ENCODE results near the gene UBL4A.
A peak's percentile ranks its signal among the peaks of the same experiment; 100 is the strongest.

Gene UBL4A

GRCh38 chrX:154463611-154464220 lies 22.7 kb downstream of the UBL4A start:
- DNase-seq (ENCODE audit: low read depth): no peak

- no peak for DNase-seq (ENCODE audit: low read depth)
Measured at GRCh38 chrX:154462396-154462795, 24.0 kb downstream of the UBL4A start.

GRCh38 chrX:154460326-154460725 lies 26.1 kb downstream of the UBL4A start:
- no peak for DNase-seq (ENCODE audit: low read depth)

GRCh38 chrX:154459832-154460231 lies 26.6 kb downstream of the UBL4A start:
- no peak for DNase-seq (ENCODE audit: low read depth)

DNA sequence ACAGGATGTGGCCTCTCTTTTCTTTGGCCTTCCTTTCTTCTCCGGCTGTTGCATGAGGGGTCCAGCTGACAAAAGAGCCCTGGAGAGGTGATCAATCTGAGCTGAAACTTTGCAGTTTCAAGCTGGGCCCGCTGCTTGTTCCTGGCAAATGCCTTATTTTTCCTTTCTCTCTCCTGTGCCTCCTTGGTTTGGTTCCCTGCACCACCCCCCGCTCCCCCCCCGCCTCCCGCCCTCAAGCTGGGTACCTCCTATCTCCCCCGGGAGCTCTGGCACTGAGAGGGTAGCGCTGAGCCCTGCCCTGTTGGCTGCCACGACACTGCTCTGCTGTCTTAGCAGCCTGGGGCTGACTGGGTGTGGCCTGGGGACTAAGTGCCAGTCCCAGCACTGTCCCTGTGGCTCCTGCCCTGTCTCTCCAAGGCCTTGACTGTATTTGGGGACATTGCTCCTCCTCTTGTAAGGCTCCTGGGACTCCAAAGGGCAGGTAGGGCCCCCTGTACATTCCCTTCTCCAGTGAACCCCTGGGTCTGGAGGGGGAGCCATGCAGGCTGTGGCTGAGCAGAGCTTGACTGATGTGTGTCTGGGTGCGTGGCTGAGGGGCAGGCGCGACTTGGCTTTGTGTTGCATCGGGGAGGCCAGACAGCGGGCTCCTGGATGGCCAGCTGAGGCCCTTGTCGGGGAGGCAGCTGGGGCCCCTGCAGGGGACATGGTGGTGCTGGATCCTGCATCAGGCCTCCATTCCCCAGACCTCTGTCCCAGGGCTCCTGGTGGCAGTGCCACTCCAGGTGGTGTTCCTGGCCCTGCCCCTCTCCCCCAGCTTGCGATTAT lies 27.2 kb downstream of the UBL4A start:
- DNase-seq (ENCODE audit: low read depth): no peak

DNA sequence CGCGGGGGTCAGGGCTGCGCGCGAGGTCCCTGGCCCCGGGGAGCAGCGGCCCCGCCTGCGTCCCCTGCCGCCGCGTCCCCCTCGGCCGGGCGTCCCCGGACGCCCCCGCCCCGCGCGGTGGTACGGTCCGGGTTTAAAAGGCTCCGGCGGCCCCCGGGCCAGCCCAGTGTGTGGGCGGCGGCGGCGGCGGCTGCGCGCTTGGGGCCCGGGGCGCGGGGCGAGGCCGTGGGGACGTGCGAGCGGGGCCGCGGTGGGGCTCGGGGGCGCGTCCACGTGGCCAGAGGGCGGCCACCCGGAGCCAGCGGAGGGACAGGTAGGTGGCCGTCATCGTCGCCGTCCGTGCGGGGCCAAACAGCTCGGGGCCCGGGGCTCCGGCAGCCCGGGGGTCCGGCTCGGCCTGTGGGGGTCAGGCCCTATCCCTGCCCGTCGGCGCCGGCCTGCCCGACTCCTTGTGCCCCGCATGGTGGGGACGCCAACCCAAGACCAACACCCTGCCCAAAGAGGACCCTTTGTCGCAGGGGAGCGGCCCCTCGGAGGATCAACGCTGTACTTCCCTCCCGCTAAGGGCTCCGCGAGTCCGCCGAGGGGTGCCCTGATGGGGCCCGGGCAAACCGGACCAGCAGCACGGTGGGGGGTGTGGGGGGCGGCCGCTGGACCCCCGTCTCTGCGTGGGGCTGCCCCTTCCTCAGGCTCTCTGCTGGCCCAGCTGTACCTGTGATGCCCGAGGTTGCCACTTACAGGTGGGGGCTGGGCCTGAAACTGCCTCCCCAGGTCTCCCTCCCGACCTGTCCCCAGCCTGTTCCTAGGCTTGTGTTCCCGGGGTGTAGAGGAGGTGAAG lies 28.1 kb downstream of the UBL4A start, which contains the start of gene PLXNA3:
Gene PLXNA3, plus strand, starts transcription at position 166 of the 838 bp plus-strand sequence. CDS start 1,903 bp downstream, outside the sequence.
- peak; percentile 53 for DNase-seq (ENCODE audit: low read depth)

GRCh38 chrX:154457491-154458115 lies 28.8 kb downstream of the UBL4A start:
- peak; percentile 33 for DNase-seq (ENCODE audit: low read depth)

DNA sequence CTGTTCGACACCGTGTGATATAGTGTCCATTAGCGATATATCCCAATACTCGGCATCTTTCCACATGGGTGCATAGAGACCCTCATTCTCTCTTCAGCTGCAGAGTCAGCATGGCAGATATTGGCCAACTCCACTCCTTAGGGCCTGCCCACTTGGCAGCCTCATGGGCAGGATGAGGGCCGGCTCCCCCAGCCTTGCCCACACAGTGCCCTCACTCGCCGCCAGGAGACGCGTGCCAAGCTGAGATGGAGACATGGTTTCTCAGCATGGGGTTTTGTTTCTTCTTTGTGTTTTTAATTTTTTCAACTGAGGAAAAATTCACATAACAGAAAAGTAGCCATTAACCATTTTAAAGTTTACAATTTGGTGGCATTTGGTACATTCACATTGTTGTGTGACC lies 33.6 kb downstream of the UBL4A start:
- DNase-seq (ENCODE audit: low read depth): no peak

DNA sequence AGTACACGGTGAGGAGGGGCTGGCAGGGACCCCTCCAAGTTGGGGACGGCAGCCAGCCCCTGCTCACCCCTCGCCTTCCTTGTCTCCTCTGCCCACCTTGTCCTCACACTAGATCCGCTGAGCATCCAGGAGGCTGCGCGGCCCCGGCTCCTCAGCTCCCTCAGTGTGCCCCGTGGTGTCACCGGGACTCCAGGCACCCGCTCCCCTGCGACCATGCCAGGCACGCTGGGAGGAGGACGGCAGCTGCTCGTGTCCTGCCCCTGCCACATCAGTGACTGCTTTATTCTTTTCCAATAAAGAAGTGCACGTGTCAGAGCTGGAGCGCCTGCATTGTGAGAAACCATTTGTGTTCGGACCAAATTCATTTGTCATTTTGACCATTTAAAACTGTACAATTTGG lies 36.1 kb downstream of the UBL4A start:
- DNase-seq (ENCODE audit: low read depth): no peak

GRCh38 chrX:154449618-154450017 lies 36.8 kb downstream of the UBL4A start:
- no peak for DNase-seq (ENCODE audit: low read depth)

- no peak for DNase-seq (ENCODE audit: low read depth)
Measured at GRCh38 chrX:154448484-154448883, 37.9 kb downstream of the UBL4A start.

GRCh38 chrX:154446430-154446829 lies 40.0 kb downstream of the UBL4A start:
- DNase-seq (ENCODE audit: low read depth): no peak

- DNase-seq (ENCODE audit: low read depth): no peak
Measured at GRCh38 chrX:154445776-154446175, 40.6 kb downstream of the UBL4A start.

DNA sequence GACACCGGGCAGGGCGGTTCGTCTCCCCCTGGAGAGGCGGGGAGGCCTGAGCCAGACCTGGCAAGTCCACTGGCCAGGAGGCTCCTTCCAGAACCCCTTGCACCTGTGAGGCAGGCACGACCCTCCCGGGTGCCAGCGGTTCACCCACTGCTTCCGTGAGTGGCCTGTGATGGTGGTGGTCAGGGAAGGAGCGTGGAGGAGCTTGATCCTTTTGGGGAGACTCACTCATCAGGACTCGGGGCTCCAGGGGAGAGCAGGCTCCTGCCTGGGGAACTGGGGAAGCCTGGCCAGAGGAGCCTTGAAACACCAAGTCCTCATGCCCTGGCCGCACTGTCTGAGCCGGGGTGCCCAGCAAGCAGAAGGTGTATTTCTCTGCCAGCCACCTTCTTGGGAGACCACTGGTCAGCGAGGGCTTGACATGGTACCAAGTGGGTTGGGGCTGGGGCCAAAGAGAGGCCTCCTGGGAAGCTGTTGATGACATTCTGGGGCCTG lies 41.6 kb downstream of the UBL4A start:
- no peak for DNase-seq (ENCODE audit: low read depth)

GRCh38 chrX:154443992-154444754 lies 42.2 kb downstream of the UBL4A start, which contains the start of gene FAM50A:
FAM50A (plus strand) TSS chrX:154444141; CDS start chrX:154444236, 95 bp downstream.
- peak; percentile 54 for DNase-seq (ENCODE audit: low read depth)

DNA sequence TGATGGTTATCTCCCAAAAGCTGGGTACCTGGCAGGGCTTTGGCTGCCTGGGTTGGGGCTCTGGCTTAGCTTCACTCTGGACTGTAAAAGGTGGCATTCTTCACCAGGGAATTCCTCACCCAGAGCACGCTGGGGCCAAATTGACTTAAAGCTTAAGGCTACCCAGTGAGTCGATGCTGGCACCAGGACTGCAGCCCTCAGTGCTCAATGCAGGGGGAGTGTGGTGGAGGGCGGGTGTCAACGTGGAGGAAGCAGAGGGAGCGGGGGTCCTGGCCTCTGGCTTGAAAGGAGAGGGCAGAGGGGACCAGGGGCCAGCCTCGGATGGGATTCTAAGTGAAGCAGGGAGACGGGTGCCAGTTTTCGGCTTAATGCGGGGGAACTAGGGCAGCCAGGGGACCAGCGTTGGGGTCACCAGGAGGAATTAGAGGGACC lies 42.9 kb downstream of the UBL4A start:
- no peak for DNase-seq (ENCODE audit: low read depth)

GRCh38 chrX:154441984-154442707 lies 44.3 kb downstream of the UBL4A start:
- DNase-seq (ENCODE audit: low read depth): no peak

DNA sequence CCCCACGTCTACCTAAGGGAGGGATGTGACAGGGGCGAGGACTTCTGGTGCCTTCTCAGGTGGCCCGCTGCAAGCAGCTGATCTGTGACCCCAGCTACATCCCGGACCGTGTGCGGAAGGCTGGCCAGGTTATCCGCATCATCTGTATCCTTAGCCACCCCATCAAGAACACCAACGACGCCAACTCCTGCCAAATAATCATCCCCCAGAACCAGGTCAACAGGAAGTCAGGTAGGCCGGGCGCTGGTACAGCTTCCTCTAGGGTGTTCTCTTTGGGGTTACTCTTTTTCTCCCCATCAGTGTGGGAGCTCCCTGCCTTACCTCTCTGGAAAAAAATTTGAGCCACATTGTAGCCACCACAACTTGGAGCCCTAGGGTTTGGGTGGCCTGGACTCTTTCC lies 44.9 kb downstream of the UBL4A start:
- DNase-seq (ENCODE audit: low read depth): no peak

DNA sequence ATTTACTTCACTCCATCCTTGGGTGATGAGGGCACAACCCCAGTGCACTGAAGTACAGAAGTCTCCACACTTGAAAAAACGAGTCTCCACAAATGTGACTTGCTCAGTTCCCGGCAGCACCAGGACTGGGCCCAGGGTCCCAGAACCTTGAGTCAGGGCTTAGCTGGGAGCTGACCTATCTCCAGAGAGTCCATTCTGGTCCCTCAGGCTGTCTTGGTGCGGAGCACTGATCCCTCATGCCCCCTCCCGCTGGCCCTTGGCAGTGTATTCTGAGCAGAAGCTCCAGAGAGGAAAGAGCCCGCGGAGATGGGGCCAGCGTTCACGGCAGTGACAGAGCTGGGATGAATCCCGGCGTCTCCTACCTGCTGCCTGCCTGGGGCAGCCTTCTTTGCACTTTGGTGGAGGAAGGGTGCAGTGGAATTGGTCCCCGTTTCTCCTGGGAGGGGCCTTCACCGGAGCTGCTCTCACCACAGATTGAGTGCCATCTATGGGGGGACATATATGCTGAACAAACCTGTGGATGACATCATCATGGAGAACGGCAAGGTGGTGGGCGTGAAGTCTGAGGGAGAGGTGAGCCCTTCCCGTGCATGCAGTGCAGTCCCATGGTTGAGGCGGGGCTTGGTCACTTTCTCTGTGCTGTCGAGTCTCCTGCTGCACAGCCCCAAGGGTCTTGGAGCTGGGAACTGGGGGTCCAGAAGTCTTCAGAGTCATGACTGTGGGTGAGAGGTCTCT lies 45.6 kb downstream of the UBL4A start:
- DNase-seq (ENCODE audit: low read depth): no peak

- DNase-seq (ENCODE audit: low read depth): no peak
Measured at GRCh38 chrX:154439841-154440240, 46.6 kb downstream of the UBL4A start.
